ENCODE data around the gene EFCAB9.

GRCh38 chr5:172248637-172249036 lies 54.7 kb downstream of the EFCAB9 start:
- no peak for TF ChIP-seq EZH2 (IDR thresholded peaks at IDR 0.05)
- no peak for TF ChIP-seq FOXP2 (optimal IDR thresholded peaks at IDR 0.05; ENCODE audit: control extremely low read depth, extremely low read length, insufficient read depth)
- TF ChIP-seq POLR2AphosphoS5 (IDR thresholded peaks at IDR 0.05; ENCODE audit: borderline replicate concordance, low read depth, low read length), result no peak
